HepG2 (cell line): ENCODE data around the gene BAIAP2L2. TPM values are rescaled to one million over a fixed set of nuclear protein-coding genes. Genes with fewer than 3 reads are reported as not detected.

Experiments used
- AGO1 ChIP-seq: fragments of 200-400 bp; formaldehyde crosslinking; IDR thresholded peaks from 2 replicates; pipeline ENCODE4 v1.6.1; 2017; ENCODE audit warnings: mild to moderate bottlenecking, low read depth, low read length, moderate library complexity; ENCODE audit not compliant: poor library complexity, severe bottlenecking
- CCAR2 ChIP-seq: fragments of 200-400 bp; formaldehyde crosslinking; optimal IDR thresholded peaks from 2 replicates; pipeline ENCODE3; 2018; ENCODE audit warnings: low read depth, mild to moderate bottlenecking, low read length, moderate library complexity
- EEA1 ChIP-seq: sonication (generic); formaldehyde crosslinking; IDR thresholded peaks from 2 replicates; pipeline ENCODE4 v1.5.1; 2020; ENCODE audit warnings: mild to moderate bottlenecking, missing genetic modification reagents, borderline replicate concordance
- FOSL1 ChIP-seq: sonication (generic); formaldehyde crosslinking; IDR thresholded peaks from 2 replicates; pipeline ENCODE4 v1.9.0; 2021; ENCODE audit warnings: missing genetic modification reagents, borderline replicate concordance
- GLI4 ChIP-seq: sonication (generic); formaldehyde crosslinking; IDR thresholded peaks from 2 replicates; pipeline ENCODE4 v1.5.1; 2020; ENCODE audit warnings: missing genetic modification reagents, mild to moderate bottlenecking, moderate library complexity, borderline replicate concordance
- GRHL1 ChIP-seq: sonication (generic); formaldehyde crosslinking; conservative IDR thresholded peaks from 2 replicates; pipeline ENCODE4 v1.8.0; 2022; ENCODE audit warnings: missing genetic modification reagents
- HMGA1 ChIP-seq: sonication (generic); formaldehyde crosslinking; conservative IDR thresholded peaks from 2 replicates; pipeline ENCODE4 v1.4.0; 2020; ENCODE audit warnings: missing genetic modification reagents
- JDP2 ChIP-seq: sonication (generic); formaldehyde crosslinking; IDR thresholded peaks from 2 replicates; pipeline ENCODE4 v1.8.1; 2022; ENCODE audit warnings: missing genetic modification reagents, borderline replicate concordance
- MEIS1 ChIP-seq: sonication (generic); formaldehyde crosslinking; IDR thresholded peaks from 2 replicates; pipeline ENCODE4 v1.9.0; 2021; ENCODE audit warnings: mild to moderate bottlenecking, missing genetic modification reagents, moderate library complexity, borderline replicate concordance
- NFIB ChIP-seq: sonication (generic); formaldehyde crosslinking; IDR thresholded peaks from 2 replicates; pipeline ENCODE4 v1.9.0; 2021; ENCODE audit warnings: missing genetic modification reagents, mild to moderate bottlenecking, borderline replicate concordance
- RCOR2 ChIP-seq: IDR thresholded peaks from 2 replicates; pipeline ENCODE4 v1.6.1; 2016; ENCODE audit warnings: missing biosample characterization, missing genetic modification reagents
- SIN3A ChIP-seq: IDR thresholded peaks from 2 replicates; pipeline ENCODE4 v1.6.1; 2011; ENCODE audit warnings: low read depth, mild to moderate bottlenecking, control low read depth, low read length, borderline replicate concordance
- TBP ChIP-seq: sonication (generic); formaldehyde crosslinking; IDR thresholded peaks from 2 replicates; pipeline ENCODE4 v1.5.0; 2020; ENCODE audit warnings: missing genetic modification reagents
- THAP11 ChIP-seq: IDR thresholded peaks from 2 replicates; pipeline ENCODE4 v1.6.1; 2016; ENCODE audit warnings: missing biosample characterization, missing genetic modification reagents
- ZFP1 ChIP-seq: IDR thresholded peaks from 2 replicates; pipeline ENCODE4 v1.6.1; 2016
- ZFP90 ChIP-seq: sonication (generic); formaldehyde crosslinking; IDR thresholded peaks from 2 replicates; pipeline ENCODE4 v1.8.0; 2022; ENCODE audit warnings: missing genetic modification reagents, mild to moderate bottlenecking, inconsistent platforms, borderline replicate concordance
- ZGPAT ChIP-seq: IDR thresholded peaks from 2 replicates; pipeline ENCODE4 v1.6.1; 2016; ENCODE audit warnings: mild to moderate bottlenecking
- ZNF263 ChIP-seq: sonication (generic); formaldehyde crosslinking; IDR thresholded peaks from 2 replicates; pipeline ENCODE4 v1.4.0; 2020; ENCODE audit warnings: missing genetic modification reagents
- ZNF792 ChIP-seq: IDR thresholded peaks from 2 replicates; pipeline ENCODE4 v1.6.1; 2016
- ZNF878 ChIP-seq: sonication (generic); formaldehyde crosslinking; IDR thresholded peaks from 2 replicates; pipeline ENCODE4 v1.8.1; 2023; ENCODE audit warnings: mild to moderate bottlenecking, missing genetic modification reagents, moderate library complexity
- ZSCAN12 ChIP-seq: sonication (generic); formaldehyde crosslinking; IDR thresholded peaks from 2 replicates; pipeline ENCODE4 v1.9.0; 2021; ENCODE audit warnings: mild to moderate bottlenecking, missing genetic modification reagents
- polyA plus RNA-seq, 8 experiments: library from polyadenylated mRNA; depleted of rRNA in 3 of 8; stranded (reverse) in 7 of 8; unstranded in 1 of 8; fragments of >200 nt; fragmentation: Illumina TruSeq in 4 of 8; extraction: Trizol in 4 of 8; gene quantifications; 2 replicates each; pipeline versions ENCODE4 v1.2.1 to v1.2.3, GENCODE V29; 2011 to 2016; ENCODE audit warnings: low read depth in 4 of 8, missing spikeins in 1 of 8, mixed read lengths in 1 of 8; ENCODE audit not compliant: insufficient read depth in 1 of 8
- total RNA-seq, 5 experiments: library from RNA; depleted of rRNA; stranded (reverse); fragments of >200 nt; fragmentation: Illumina TruSeq; extraction: Trizol; gene quantifications; 2 replicates each; pipeline ENCODE4 v1.2.3, GENCODE V29; 2016; ENCODE audit warnings: low read depth in 1 of 5
- TF ChIP-seq, protein P1 (sequence below): sonication (generic); formaldehyde crosslinking; IDR thresholded peaks from 2 replicates; pipeline ENCODE4 v1.5.0; 2020; ENCODE audit warnings: mild to moderate bottlenecking, missing genetic modification reagents
- TF ChIP-seq, protein P2 (sequence below): sonication (generic); formaldehyde crosslinking; IDR thresholded peaks from 2 replicates; pipeline ENCODE4 v1.4.0; 2020; ENCODE audit warnings: missing genetic modification reagents

BAIAP2L2 gene
- total and polyA plus RNA-seq, 2 of the 13 experiments (the other 11 are each of a cell fraction or from before 2014, with no cell fraction given) = 4.4 to 7.5 TPM

- TF ChIP-seq ZSCAN12 (no peak), THAP11 (CRISPR knock-in tag) (peak; percentile 52), SIN3A (0 out of 2 replicates have a peak, but pooled peaks have one; percentile 62), RCOR2 (peak; percentile 66), GLI4 (no peak), JDP2 (CRISPR knock-in tag) (no peak), ZFP90 (CRISPR knock-in tag) (no peak), ZGPAT (CRISPR knock-in tag) (peak; percentile 81), ZNF263 (CRISPR knock-in tag) (0 out of 2 replicates have a peak, but pooled peaks have one; percentile 8), CCAR2 (no peak), GRHL1 (CRISPR knock-in tag) (no peak), EEA1 (CRISPR knock-in tag) (no peak), FOSL1 (CRISPR knock-in tag) (no peak), ZNF878 (CRISPR knock-in tag) (no peak), ZFP1 (CRISPR knock-in tag) (no peak), MEIS1 (no peak), NFIB (CRISPR knock-in tag) (no peak), AGO1 (peak; percentile 40), HMGA1 (CRISPR knock-in tag) (no peak), TBP (CRISPR knock-in tag) (no peak), ZNF792 (CRISPR knock-in tag) (peak; percentile 49; the same call in 1 of the 2 replicates)
- TF ChIP-seq, protein P1, sequence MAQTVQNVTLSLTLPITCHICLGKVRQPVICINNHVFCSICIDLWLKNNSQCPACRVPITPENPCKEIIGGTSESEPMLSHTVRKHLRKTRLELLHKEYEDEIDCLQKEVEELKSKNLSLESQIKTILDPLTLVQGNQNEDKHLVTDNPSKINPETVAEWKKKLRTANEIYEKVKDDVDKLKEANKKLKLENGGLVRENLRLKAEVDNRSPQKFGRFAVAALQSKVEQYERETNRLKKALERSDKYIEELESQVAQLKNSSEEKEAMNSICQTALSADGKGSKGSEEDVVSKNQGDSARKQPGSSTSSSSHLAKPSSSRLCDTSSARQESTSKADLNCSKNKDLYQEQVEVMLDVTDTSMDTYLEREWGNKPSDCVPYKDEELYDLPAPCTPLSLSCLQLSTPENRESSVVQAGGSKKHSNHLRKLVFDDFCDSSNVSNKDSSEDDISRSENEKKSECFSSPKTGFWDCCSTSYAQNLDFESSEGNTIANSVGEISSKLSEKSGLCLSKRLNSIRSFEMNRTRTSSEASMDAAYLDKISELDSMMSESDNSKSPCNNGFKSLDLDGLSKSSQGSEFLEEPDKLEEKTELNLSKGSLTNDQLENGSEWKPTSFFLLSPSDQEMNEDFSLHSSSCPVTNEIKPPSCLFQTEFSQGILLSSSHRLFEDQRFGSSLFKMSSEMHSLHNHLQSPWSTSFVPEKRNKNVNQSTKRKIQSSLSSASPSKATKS (CRISPR knock-in tag) = no peak
- TF ChIP-seq, protein P2, sequence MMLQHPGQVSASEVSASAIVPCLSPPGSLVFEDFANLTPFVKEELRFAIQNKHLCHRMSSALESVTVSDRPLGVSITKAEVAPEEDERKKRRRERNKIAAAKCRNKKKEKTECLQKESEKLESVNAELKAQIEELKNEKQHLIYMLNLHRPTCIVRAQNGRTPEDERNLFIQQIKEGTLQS = no peak
Measured at GRCh38 chr22:38107692-38108515, 2.6 kb downstream of the BAIAP2L2 start (continued).
